Activated CD4-positive, alpha-beta T cell treated with anti-CD3 and anti-CD28 coated beads for 36 hours (primary cell): ENCODE measurements around the gene CARMIL1. TPM values are rescaled to one million over a fixed set of nuclear protein-coding genes. Genes with fewer than 3 reads are reported as not detected.

Source experiments
- ATAC-seq: fragments of 200-7000 bp; cut with Tn5 transposase; one replicate; pipeline ENCODE4 v1.10.0; 2021; ENCODE audit warnings: mild to moderate bottlenecking, moderate library complexity
- CTCF ChIA-PET: fragments of 350-600 bp; sonication (Branson Sonifier 250); formaldehyde crosslinking; loops from one replicate; lab custom pipeline; 2021; ENCODE audit warnings: antibody characterized with exemption; lab: Charles Lee
- POLR2A ChIA-PET: fragments of 350-600 bp; sonication (Branson Sonifier 250); formaldehyde crosslinking; loops from one replicate; lab custom pipeline; 2021; ENCODE audit warnings: antibody characterized with exemption, inconsistent platforms; lab: Charles Lee
- DNase-seq: peaks from one replicate; pipeline ENCODE4 v3.0.0-alpha.2; 2020
- H3K27ac Mint-ChIP-seq: one replicate; pipeline ENCODE4 v1.8.0; 2021; ENCODE audit warnings: mixed read lengths
- H3K27me3 Mint-ChIP-seq: one replicate; pipeline ENCODE4 v1.8.0; 2021; ENCODE audit warnings: mixed read lengths
- H3K36me3 Mint-ChIP-seq: one replicate; pipeline ENCODE4 v1.8.0; 2021; ENCODE audit warnings: low read depth, mixed read lengths
- H3K4me1 Mint-ChIP-seq: one replicate; pipeline ENCODE4 v1.8.0; 2021; ENCODE audit warnings: mixed read lengths
- H3K4me3 Mint-ChIP-seq: one replicate; pipeline ENCODE4 v1.8.0; 2021; ENCODE audit warnings: mild to moderate bottlenecking, moderate library complexity, mixed read lengths
- H3K9me3 Mint-ChIP-seq: one replicate; pipeline ENCODE4 v1.8.0; 2021; ENCODE audit warnings: low read depth, mixed read lengths
- intact Hi-C, 2 experiments: fragments of 100-400 bp; cut with DNase I in 1 of 2; cut with micrococcal nuclease in 1 of 2; formaldehyde crosslinking; loops; one replicate each; pipeline versions ENCODE4 v1.14.2 to v1.15.1; 2022 to 2024; cut with DNase I, micrococcal nuclease
- total RNA-seq, 2 experiments: library from RNA; stranded (reverse); gene quantifications; one replicate each; pipeline ENCODE4 v1.2.3, GENCODE V29; 2021

Gene CARMIL1
- total RNA-seq, 2 experiments from 2014 or later = 4.5 to 4.9 TPM

- Mint-ChIP-seq H3K27me3 (no peaks in the 10 kb centered on the region), H3K4me3 (no peak overlapping the region), H3K9me3 (no peaks in the 10 kb centered on the region), H3K36me3 (no peaks in the 10 kb centered on the region), H3K4me1 (peaks cover 21% of the 10 kb centered on the region), H3K27ac (no peak overlapping the region)
- POLR2A ChIA-PET = interaction anchor here (0.6 to 1.1 kb wide), 3 partner anchors 14 to 24 kb away, joined by 3 to 6 read pairs (median 5); no protein-coding TSS in a partner anchor
- DNase-seq (no peak), ATAC-seq (peak; percentile 81)
- CTCF ChIA-PET = interaction anchor here (0.6 kb wide), 1 partner anchor 341 kb away, joined by 3 read pairs; no protein-coding TSS in a partner anchor
- intact Hi-C loops = no loop called here
These were observed 110.3 kb downstream of the CARMIL1 start for GRCh38 chr6:25389471-25389870.

DNA sequence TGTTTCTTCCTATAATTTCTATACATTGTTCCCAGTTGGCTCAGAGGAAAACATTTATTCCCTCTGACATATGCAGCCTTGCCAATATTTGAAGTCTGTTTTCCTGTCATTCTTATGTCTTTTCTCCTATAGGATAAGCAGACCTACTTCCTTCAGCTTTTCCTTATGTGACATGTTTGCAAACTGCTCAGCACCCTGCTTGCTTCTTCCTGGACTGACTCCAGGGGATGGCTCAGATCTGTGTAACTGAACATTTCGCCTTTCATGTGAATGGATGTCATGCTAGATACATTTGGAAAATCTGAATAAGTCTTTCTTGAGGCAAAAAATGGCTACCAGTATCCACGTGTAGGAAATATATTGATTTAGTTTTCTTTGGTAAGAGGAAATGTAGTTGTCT is 113.2 kb downstream of the CARMIL1 start:
- CTCF ChIA-PET = interaction anchor here (0.6 kb wide), 1 partner anchor 49 kb away, joined by 3 read pairs; no protein-coding TSS in a partner anchor
- DNase-seq (no peak), ATAC-seq (no peak)
- Mint-ChIP-seq H3K36me3 (no peaks in the 10 kb centered on the region), H3K4me3 (no peak overlapping the region), H3K27me3 (no peaks in the 10 kb centered on the region), H3K27ac (no peak overlapping the region), H3K4me1 (peaks cover 17% of the 10 kb centered on the region), H3K9me3 (no peaks in the 10 kb centered on the region)
- POLR2A ChIA-PET = no interaction called here
- intact Hi-C loops = no loop called here

GRCh38 chr6:25395731-25396130 is 116.6 kb downstream of the CARMIL1 start:
- intact Hi-C loops = no loop called here
- Mint-ChIP-seq H3K27ac (no peak overlapping the region), H3K4me1 (no peaks in the 10 kb centered on the region), H3K9me3 (no peaks in the 10 kb centered on the region), H3K36me3 (no peaks in the 10 kb centered on the region), H3K27me3 (no peaks in the 10 kb centered on the region), H3K4me3 (no peak overlapping the region)
- ChIA-PET CTCF (no interaction called here), POLR2A (no interaction called here)
- ATAC-seq (no peak), DNase-seq (no peak)

GRCh38 chr6:25397406-25397805 is 118.2 kb downstream of the CARMIL1 start:
- ChIA-PET CTCF (interaction anchor here (1.0 to 1.2 kb wide), 2 partner anchors 10 to 115 kb away, joined by 3 read pairs; no protein-coding TSS in a partner anchor), POLR2A (no interaction called here)
- ATAC-seq (no peak), DNase-seq (no peak)
- no peaks in the 10 kb centered on the region for H3K4me1 Mint-ChIP-seq
- H3K4me3 Mint-ChIP-seq = no peak overlapping the region
- H3K27me3 Mint-ChIP-seq = no peaks in the 10 kb centered on the region
- no peak overlapping the region for H3K27ac Mint-ChIP-seq
- no peaks in the 10 kb centered on the region for H3K36me3 Mint-ChIP-seq
- intact Hi-C loops = no loop called here
- no peaks in the 10 kb centered on the region for H3K9me3 Mint-ChIP-seq

GRCh38 chr6:25399885-25400284 is 120.7 kb downstream of the CARMIL1 start:
- DNase-seq (no peak), ATAC-seq (no peak)
- Mint-ChIP-seq H3K27me3 (no peaks in the 10 kb centered on the region), H3K9me3 (no peaks in the 10 kb centered on the region), H3K4me3 (no peak overlapping the region), H3K27ac (no peak overlapping the region), H3K4me1 (no peaks in the 10 kb centered on the region), H3K36me3 (no peaks in the 10 kb centered on the region)
- ChIA-PET CTCF (interaction anchor here (0.7 to 2.5 kb wide), 4 partner anchors 14 to 133 kb away, joined by 3 to 9 read pairs (median 4); no protein-coding TSS in a partner anchor), POLR2A (no interaction called here)
- intact Hi-C loops = no loop called here

GRCh38 chr6:25401711-25402110 is 122.5 kb downstream of the CARMIL1 start:
- DNase-seq (no peak), ATAC-seq (no peak)
- no peaks in the 10 kb centered on the region for H3K36me3 Mint-ChIP-seq
- H3K4me1 Mint-ChIP-seq = no peaks in the 10 kb centered on the region
- CTCF ChIA-PET = interaction anchor here (2.0 kb wide), 1 partner anchor 123 kb away, joined by 5 read pairs; no protein-coding TSS in a partner anchor
- no peaks in the 10 kb centered on the region for H3K9me3 Mint-ChIP-seq
- H3K27me3 Mint-ChIP-seq = no peaks in the 10 kb centered on the region
- H3K27ac Mint-ChIP-seq = no peak overlapping the region
- intact Hi-C loops = no loop called here
- H3K4me3 Mint-ChIP-seq = no peak overlapping the region
- POLR2A ChIA-PET = interaction anchor here (0.6 kb wide), 1 partner anchor 14 kb away, joined by 3 read pairs; no protein-coding TSS in a partner anchor

DNA sequence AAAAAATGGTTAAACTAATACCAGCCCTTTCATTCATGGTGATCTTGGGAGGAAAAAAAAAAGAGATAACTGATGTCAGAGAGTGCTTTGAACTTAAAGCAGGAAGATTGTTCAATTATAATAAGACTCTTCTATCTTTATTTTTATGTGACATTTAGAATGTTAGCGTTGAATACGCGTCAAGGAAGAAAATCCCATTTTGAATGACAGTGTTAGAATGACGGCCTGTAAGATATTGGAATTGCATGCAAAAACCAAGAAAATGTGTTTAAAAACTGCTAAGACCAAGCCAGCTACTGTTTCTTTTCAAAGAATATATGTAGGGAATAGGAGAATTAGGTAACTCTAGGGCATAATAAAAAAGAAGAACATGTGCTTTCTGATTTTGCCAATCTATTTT is 123.0 kb downstream of the CARMIL1 start:
- POLR2A ChIA-PET = interaction anchor here (0.6 kb wide), 1 partner anchor 15 kb away, joined by 3 read pairs; no protein-coding TSS in a partner anchor
- ATAC-seq (no peak), DNase-seq (no peak)
- H3K9me3 Mint-ChIP-seq = no peaks in the 10 kb centered on the region
- CTCF ChIA-PET = interaction anchor here (2.0 kb wide), 1 partner anchor 124 kb away, joined by 5 read pairs; no protein-coding TSS in a partner anchor
- intact Hi-C loops = no loop called here
- H3K4me3 Mint-ChIP-seq = no peak overlapping the region
- no peak overlapping the region for H3K27ac Mint-ChIP-seq
- H3K36me3 Mint-ChIP-seq = no peaks in the 10 kb centered on the region
- H3K4me1 Mint-ChIP-seq = no peaks in the 10 kb centered on the region
- no peaks in the 10 kb centered on the region for H3K27me3 Mint-ChIP-seq

DNA sequence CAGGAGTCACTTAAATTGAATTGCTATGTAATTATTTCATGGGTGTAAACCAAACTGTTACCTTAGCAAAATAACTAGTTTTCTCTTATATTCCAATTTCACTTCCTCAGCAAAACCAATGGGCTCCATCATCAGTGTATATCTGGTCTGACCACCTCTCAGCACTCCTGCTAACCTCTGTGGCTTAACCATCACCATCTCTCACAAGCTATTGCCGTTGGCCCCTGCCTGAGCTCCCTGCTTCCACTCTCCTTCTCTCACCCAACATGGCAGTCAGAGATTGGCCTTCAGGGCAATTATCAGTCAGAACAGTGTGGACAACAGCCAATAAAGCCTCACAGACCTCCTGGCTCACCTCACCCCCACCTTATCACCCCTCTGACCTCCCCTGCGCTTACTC is 124.0 kb downstream of the CARMIL1 start:
- Mint-ChIP-seq H3K36me3 (no peaks in the 10 kb centered on the region), H3K27me3 (no peaks in the 10 kb centered on the region), H3K4me1 (peaks cover 2% of the 10 kb centered on the region), H3K4me3 (no peak overlapping the region), H3K27ac (no peak overlapping the region), H3K9me3 (no peaks in the 10 kb centered on the region)
- CTCF ChIA-PET = interaction anchor here (0.7 kb wide), 1 partner anchor 182 kb away, joined by 3 read pairs; no protein-coding TSS in a partner anchor
- no peak for DNase-seq
- intact Hi-C loops = no loop called here
- POLR2A ChIA-PET = interaction anchor here (1.1 kb wide), 1 partner anchor 14 kb away, joined by 6 read pairs; no protein-coding TSS in a partner anchor
- no peak for ATAC-seq

GRCh38 chr6:25404091-25404490 is 124.9 kb downstream of the CARMIL1 start:
- POLR2A ChIA-PET = interaction anchor here (0.6 to 1.1 kb wide), 2 partner anchors 15 to 53 kb away, joined by 3 to 6 read pairs; no protein-coding TSS in a partner anchor
- intact Hi-C loops = no loop called here
- Mint-ChIP-seq H3K4me3 (no peak overlapping the region), H3K27me3 (no peaks in the 10 kb centered on the region), H3K27ac (no peak overlapping the region), H3K4me1 (peaks cover 2% of the 10 kb centered on the region), H3K9me3 (no peaks in the 10 kb centered on the region), H3K36me3 (no peaks in the 10 kb centered on the region)
- DNase-seq = no peak
- CTCF ChIA-PET = interaction anchor here (1.0 to 1.2 kb wide), 2 partner anchors 16 to 51 kb away, joined by 3 read pairs; no protein-coding TSS in a partner anchor
- no peak for ATAC-seq

- Mint-ChIP-seq H3K27ac (no peak overlapping the region), H3K9me3 (no peaks in the 10 kb centered on the region), H3K4me3 (no peak overlapping the region), H3K27me3 (no peaks in the 10 kb centered on the region), H3K4me1 (peaks cover 2% of the 10 kb centered on the region), H3K36me3 (no peaks in the 10 kb centered on the region)
- DNase-seq (peak; percentile 67), ATAC-seq (peak; percentile 98)
- POLR2A ChIA-PET = interaction anchor here (0.6 kb wide), 2 partner anchors 53 to 153 kb away, joined by 3 read pairs; no protein-coding TSS in a partner anchor
- intact Hi-C loops = no loop called here
- CTCF ChIA-PET = interaction anchor here (0.7 to 1.2 kb wide), 8 partner anchors 17 to 1045 kb away, joined by 3 to 7 read pairs (median 4); no protein-coding TSS in a partner anchor
These were observed 125.6 kb downstream of the CARMIL1 start for GRCh38 chr6:25404693-25405169.

DNA sequence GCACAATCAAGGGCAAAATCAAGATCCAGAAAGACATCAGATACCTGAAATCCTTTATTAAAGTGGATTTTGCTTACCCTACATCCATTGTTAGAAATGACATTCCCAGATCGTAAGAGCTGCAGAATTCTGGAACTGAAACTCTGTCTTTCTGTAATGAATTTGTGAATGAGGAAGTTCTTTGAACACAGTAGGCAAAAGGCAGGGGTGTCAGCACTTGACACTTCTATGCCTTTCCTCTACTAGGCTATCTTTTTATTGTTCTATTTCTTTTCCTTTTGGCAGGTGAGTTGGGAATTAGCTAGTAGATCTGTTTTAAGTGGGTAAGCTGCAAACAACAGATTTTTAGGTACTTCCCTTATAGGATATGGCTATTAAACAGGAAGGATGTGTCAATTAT is 126.3 kb downstream of the CARMIL1 start:
- intact Hi-C loops = no loop called here
- no peaks in the 10 kb centered on the region for H3K27me3 Mint-ChIP-seq
- ChIA-PET CTCF (interaction anchor here (0.6 to 1.2 kb wide), 7 partner anchors 18 to 1045 kb away, joined by 3 to 7 read pairs (median 3); no protein-coding TSS in a partner anchor), POLR2A (no interaction called here)
- DNase-seq (no peak), ATAC-seq (no peak)
- peaks cover 7% of the 10 kb centered on the region for H3K4me1 Mint-ChIP-seq
- H3K36me3 Mint-ChIP-seq = no peaks in the 10 kb centered on the region
- H3K9me3 Mint-ChIP-seq = no peaks in the 10 kb centered on the region
- no peak overlapping the region for H3K4me3 Mint-ChIP-seq
- no peak overlapping the region for H3K27ac Mint-ChIP-seq
